MM.1S (cell line): ENCODE results near the gene RASSF3.

Experiments used
- CTCF ChIP-seq: fragments of 300-600 bp; sonication (generic); IDR thresholded peaks from 2 replicates; pipeline ENCODE4 v1.5.1; 2016; ENCODE audit warnings: antibody characterized with exemption, low read length, mixed read lengths
- EZH2 ChIP-seq: fragments of 300-600 bp; sonication (generic); optimal IDR thresholded peaks from 2 replicates; pipeline ENCODE3; 2017; ENCODE audit warnings: low read depth, mild to moderate bottlenecking, antibody characterized with exemption, low read length, mixed read lengths

DNA sequence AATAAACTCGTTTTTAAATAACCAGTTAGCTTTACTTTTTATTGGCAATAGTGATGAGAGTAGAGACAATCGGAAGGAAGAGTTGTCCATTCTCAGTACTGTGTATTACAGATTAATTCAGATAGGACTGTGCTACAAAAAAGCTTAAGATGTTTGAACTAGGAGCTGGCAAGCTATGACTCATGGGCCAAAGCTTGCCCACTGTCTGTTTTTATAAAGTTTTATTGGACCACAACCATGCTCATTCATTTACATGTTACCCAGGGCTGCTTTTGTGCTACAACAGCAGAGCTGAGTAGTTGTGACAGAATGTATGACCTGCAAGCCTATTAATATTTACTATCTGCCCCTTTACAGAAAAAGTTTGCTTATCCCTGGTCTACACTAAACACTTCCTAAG is 129.5 kb downstream of the RASSF3 start:
- no peak for TF ChIP-seq EZH2
- no peak for TF ChIP-seq CTCF
